Stimulated activated CD4-positive, alpha-beta T cell treated with anti-CD3 and anti-CD28 coated beads, Interleukin-4, amount 100 ng/mL, for 24 hours (primary cell): ENCODE data around the gene ATP5IF1.

Source experiments
- DNase-seq: peaks from one replicate; pipeline ENCODE4 v3.0.0-alpha.2; 2020

The ATP5IF1 gene

DNA sequence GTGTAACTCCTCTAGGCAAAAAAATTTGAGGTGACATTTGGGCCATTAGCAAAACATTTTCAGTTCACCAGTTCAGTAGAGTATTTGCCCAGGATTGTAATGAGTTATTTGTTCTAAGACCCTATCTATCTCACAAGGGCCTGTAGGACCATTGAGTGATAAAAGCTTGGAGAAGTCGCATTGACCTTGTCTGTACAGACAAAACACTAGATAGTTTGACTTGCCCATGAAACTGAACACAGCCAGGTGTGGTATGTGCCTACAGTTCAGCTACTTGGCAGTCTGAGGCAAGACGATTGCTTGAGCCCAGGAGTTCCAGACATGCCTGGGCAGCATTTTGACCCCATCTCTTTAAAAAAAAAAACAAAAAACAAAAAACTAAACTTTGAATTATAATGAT is 3.1 kb downstream of the ATP5IF1 start:
- no peak for DNase-seq

- no peak for DNase-seq
These were observed 4.1 kb downstream of the ATP5IF1 start for GRCh38 chr1:28240024-28240423.

DNA sequence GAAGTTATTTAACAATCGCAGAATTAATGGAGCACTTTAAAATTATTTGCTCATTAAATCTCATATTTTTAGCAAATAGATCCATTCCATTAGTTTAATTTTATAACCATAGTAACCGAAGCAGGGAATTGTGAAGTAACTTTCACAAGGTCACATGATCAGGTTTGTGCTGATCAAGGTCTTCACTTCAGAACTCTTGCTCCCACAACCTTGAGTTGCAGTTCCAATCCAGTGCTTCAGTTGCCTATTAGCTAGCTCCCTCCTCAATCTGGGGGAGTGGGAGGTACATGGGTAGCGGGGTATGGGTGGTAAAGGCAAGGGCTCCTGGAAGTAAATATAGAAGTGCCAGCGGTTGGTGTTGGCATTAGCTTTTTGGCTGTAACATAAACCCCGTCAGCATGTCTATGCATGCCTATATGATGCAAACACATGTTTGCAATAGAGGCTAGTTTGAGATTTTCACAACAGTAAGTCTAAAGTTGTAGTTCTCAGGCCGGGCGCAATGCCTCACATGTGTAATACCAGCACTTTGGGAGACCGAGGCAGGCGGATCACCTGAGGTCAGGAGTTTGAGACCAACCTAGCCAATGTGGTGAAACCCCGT is 5.8 kb downstream of the ATP5IF1 start:
- no peak for DNase-seq

GRCh38 chr1:28243685-28244311 is 7.9 kb downstream of the ATP5IF1 start:
- DNase-seq: no peak

GRCh38 chr1:28244549-28245251 is 8.8 kb downstream of the ATP5IF1 start:
- DNase-seq: no peak

GRCh38 chr1:28246427-28246832 is 10.5 kb downstream of the ATP5IF1 start:
- no peak for DNase-seq

GRCh38 chr1:28247612-28248272 is 11.8 kb downstream of the ATP5IF1 start:
- DNase-seq: no peak

DNA sequence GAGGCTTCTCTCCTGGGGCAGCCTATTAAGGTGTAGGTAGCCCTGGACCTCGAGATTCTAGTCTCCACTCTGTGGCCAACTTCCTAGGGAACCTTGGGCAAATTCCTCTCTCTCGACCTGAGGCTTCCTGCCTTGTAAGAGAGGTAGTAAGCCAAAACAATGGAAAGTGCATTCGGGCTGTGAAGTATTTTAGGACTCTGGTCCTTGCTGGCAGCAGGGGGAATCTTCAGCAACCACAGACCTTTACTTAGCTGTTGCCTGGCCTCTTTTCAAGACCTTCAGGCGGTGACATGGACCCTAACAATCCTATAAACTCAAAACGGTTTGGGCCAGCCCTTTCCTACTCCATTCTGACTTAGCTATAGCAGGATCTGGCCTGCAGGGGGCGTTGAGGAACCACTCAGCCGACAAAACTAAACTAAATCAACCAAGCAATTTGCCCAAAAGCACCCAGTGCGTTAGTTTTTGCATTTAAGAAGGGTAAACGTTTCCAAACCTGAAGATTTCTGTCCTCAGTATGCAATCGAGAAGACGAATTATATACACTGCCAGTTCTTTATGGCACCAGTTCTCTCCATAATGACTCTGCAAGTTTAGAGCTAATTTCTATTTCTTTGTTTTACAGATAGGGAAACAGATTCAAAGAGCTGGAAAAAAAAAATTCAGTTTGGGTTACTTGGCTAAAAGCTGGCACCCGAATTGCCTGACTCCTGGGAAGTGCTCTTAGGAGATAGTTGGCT is 12.5 kb downstream of the ATP5IF1 start:
- peak; percentile 87 for DNase-seq

DNA sequence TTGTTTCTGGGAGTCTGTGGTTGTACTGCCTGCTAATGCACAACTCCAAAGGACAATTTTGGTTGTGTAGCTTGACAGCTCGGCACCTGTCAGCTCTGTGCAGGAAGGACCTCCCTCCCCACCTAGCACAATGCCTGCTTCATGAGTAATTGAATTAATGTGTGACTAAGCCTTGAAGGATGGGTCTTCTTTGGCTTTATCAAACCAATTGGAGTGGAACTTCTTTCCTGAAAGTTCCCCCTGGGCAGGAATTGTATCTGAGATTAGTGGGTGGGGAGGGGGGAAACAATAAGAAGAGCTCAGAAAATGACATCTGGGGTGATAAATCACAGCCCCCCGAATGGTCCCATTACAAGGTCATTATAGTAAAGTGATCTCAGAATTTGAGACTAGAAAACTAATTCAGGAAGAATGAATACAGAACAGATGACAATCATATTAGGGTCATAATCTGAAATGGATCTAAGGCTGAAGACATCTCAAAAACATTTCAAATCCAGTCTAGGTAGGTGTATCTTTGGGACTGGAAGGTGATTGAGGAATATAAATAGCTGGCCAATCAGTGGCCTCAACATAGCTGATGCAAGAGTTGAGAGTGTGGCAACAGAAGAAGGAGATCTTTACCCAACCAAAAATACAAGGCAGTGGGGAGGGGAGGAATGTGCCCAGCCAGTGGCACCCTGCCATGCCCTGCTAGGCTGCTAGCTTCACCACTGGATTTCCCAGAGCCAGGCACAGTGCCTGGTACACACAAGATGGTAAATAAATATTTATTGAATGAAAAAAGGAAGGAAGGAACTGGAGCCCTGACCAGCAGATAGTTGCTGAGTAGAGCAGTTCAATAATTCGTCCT is 13.3 kb downstream of the ATP5IF1 start:
- DNase-seq: no peak

DNA sequence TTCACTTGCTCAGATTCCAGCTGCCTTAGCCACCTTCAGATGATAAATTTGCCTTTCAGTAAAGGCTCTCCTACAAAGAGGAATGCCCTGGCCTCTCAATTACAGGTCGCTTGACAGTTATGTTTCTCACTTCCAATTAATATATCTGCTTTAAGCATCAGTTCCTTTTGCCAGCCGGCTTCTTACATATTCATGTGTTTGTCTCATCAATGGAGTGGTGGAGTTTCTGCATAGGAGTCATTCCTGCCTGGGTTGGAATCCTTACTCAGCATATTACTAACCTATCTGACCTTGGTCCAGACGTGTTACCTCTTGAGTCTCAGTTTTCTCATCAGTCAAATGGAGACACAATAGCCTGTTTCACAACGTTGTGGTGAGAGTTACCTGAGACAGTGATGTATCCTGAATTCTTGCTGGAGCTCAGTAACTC is 14.0 kb downstream of the ATP5IF1 start:
- DNase-seq: no peak

- no peak for DNase-seq
These were observed 20.4 kb downstream of the ATP5IF1 start for GRCh38 chr1:28256197-28256827.

GRCh38 chr1:28257736-28258135 is 21.8 kb downstream of the ATP5IF1 start:
- DNase-seq: no peak

DNA sequence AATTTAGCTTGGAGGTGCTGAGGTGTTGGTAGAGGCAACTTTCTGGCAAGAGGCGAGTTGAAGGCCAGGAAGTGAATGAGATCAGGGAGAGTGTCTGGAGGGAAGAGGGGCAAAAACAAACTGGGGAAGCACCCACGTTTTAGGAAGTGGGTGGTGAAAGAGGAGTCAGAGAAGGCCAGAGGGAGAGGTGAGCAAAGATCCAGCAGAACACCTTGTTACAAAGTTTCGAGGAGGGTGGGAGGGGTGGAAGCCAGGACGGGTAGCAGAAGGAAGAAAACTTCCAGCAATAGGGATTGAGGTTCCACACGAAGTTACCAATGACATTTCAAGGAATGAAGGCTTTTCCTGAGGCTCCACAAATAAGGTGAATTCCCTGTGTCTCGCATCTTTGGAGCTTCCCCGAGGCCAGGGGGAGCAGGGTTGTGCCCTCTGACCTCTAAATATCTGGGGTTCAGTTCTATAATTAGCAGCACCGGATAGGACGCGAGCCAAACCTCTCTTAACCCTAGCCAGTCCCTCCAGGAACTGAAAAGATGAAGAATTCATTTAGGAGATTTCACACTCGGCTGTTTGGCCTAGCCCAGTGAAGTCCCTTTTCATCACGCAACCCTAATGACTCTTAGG is 22.8 kb downstream of the ATP5IF1 start:
- no peak for DNase-seq

GRCh38 chr1:28259252-28259933 is 23.5 kb downstream of the ATP5IF1 start, which contains the start of gene SESN2:
SESN2 (plus strand) TSS chr1:28259518; CDS start chr1:28259848, 330 bp downstream.
- peak; percentile 100 for DNase-seq

DNA sequence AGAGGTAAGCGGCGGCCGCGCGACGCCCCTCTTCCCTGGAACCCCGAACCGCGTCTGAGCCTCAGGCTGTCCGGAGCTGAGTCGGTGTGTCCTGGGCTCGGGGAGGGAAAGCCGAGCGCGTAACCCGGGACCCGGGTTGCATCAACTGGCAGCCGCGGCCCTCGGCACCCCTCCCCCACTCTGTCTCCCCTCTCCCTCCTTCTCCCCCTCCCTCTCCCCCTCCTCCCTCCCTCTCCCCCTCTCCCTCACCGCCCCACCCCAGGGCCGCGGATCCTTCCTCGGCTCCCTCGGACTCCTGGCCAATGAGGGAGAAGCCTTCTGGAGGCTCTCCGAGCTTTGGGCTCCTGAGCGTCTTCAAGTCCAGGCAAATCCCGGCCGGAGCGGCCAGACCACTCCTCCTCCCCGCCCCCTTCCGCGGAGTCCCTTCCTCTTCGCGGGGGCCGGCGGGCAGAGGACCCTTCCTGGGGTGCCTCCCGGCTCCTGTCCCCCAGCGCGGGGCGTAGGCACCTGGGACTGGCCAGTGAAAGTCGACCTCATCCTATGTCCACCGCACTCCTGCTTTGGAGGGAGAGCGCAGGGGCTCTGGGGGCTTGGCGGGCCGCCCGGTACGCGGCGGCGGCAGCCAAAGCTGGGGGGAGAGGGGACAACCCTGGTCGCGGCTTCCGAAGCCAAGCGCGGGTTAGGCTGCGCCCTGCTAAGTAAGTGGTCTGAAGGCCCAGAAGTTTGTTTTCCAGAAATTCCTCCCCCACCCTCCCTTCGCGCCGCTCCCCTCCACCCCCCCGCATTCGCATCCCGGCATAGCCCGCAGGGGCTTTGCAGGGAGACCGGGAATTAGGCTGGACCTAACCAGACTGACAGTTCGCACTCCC is 24.2 kb downstream of the ATP5IF1 start:
- DNase-seq: no peak

DNA sequence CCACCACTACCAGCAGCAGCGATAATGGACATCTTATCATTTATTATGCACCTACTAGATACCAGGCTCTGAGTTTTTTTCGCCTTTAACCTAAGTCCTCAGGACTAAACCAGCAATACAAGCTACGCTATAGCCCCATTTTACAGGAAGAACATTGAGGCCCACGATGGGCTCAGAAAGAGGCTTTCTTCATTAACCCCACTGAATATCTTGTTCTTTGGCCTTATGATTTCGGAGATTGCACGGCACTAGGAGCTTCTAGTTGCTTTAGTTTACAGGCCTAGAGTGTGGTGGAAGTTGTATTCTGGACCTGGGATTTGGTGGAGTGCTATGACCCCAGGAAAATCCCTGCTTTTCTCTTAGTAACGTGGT is 24.9 kb downstream of the ATP5IF1 start:
- no peak for DNase-seq

DNA sequence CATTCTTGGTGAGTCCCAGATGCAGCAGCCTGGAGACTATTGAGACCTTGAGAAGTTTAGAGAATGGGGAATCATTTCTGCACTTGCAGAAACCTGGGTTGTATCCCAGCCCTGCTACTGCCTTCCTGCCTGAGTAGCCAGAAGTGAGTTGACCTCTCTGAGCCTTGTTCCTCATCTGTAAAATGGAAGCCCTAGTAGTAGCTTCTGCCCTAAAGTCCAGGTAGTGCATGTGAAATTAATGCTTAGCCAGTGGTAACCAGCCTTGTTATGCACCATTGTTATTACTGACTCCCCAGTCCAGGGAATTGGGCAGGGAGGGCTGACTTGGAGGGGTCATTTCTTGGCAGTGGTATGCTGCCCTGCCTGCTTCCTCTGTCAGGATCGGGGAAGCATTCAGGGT is 29.0 kb downstream of the ATP5IF1 start:
- DNase-seq: no peak

- no peak for DNase-seq
These were observed 29.7 kb downstream of the ATP5IF1 start for GRCh38 chr1:28265577-28265976.

- DNase-seq: no peak
These were observed 31.0 kb downstream of the ATP5IF1 start for GRCh38 chr1:28266920-28267322.
